Nucleus accumbens (tissue), 56 donors: Measurements from ENCODE around the gene SYT13.

ENCODE experiments used
- DNase-seq, 56 donors: peaks; one replicate each; lab custom pipeline; 2025; lab: John Stamatoyannopoulos, UW

Gene SYT13

DNA sequence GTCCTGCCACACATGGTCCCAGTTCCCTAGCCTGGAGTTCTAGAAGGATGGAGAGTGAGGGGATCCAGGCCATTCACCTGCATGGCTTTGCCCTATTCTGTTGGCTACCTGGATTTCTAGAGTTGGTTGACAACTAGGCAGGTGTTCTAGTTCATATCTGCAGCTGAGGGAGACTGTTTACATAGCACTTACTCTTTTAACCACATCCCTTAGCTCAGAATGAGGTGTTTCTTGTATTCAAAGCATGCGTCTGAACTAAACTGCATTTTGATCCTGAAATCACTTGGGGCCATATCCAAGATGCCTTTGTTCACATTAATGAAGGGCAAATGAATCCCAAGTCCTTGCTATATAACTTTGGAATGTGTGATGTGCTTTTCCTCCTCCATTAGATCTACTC lies 60.9 kb downstream of the SYT13 start:
- no peak for DNase-seq

DNA sequence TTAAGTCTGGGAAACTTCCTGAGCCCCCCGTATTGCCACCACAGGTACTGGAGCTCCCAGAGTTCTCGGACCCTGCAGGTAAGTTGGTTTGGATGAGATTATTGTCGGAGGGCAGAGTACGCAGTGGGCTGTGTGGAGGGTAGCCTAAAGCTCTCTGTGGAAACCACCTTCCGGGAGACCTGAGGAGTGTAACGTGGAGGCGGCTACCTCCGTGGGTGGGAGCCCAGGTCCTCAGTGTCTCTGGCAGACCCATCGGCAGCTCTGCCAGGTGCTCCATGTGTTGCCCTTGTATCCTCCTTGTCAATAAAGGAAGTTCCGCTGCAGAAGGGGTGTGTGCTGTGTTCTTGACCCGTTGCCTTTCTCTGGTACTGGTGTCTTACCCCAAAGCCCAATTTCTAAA lies 61.4 kb downstream of the SYT13 start:
- DNase-seq, result no peak

DNA sequence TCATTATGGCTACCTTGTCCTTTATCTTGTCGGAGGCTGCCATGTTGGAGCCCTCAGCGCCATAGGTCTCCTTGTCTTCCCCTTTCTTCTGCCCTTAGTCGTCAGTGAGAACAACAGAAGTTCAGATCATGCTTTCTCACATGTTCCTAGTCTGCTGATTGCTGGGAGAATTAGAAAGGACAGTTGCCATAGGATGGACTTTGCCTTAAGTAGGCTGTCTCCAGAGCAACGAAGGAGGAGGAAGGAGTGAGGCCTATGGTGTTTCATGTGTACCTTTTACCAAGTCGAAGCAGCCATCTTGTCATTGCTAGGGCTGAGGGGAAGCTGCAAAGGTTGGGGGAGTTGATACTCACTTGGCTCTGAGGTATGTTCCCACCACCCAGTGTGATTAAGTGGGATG lies 62.6 kb downstream of the SYT13 start:
- no peak for DNase-seq

DNA sequence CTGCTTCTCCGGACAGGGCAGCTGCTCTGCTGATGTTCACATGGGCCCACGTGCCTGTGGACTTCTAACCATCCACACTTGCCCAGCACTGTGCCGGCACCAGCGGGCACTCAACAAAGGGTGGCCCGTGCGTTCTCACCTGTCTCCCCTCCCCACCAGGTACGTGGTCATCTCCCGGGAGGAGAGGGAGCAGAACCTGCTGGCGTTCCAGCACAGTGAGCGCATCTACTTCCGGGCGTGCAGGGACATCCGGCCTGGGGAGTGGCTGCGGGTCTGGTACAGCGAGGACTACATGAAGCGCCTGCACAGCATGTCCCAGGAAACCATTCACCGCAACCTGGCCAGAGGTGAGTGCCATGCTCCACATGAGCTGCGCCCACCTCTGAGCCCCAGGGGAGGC lies 66.7 kb downstream of the SYT13 start:
- no peak for DNase-seq

GRCh38 chr11:45218705-45219104 lies 67.4 kb downstream of the SYT13 start:
- DNase-seq, result no peak

DNA sequence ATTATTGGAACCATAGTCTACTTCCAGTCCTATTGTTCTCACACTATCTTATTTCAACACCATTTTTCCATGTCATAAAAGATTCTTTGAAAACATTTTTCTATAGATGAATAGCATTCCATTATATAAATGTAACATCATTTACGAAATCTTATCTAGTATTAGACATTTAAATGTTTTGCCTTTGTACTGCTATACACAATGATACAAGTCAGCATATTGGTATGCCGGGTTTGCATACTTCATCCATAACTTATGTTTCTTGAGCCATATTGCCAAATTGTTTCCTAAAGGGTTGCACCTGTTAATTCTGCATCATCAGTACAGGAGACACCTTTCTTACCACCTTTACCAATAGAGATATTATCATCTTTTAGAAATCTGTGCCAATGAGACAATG lies 68.2 kb downstream of the SYT13 start:
- DNase-seq, result no peak

GRCh38 chr11:45216901-45217300 lies 69.2 kb downstream of the SYT13 start:
- no peak for DNase-seq

DNA sequence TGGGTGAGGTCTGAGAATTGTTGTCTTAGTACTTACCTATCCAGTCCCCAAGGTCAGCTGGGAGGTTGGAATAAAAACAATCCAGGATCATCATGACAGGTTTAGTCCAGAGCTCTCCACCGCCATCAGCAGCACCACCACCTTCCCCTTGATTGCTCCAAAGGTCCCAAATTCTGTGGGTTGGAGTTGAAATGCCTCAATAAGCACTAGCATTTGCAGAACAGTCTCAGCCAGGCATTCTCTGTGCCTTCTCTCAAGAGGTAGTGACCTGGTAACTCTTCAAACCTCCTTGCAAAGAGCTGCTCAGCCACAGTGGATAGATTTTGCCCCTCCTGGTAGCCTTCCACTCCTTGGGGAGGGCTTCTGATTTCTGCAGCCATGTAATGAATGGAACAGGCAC lies 70.1 kb downstream of the SYT13 start:
- no peak for DNase-seq

GRCh38 chr11:45215098-45215865 lies 70.9 kb downstream of the SYT13 start:
- no peak for DNase-seq

- DNase-seq, result no peak
Measured at GRCh38 chr11:45213717-45214116, 72.4 kb downstream of the SYT13 start.

- no peak for DNase-seq
Measured at GRCh38 chr11:45213316-45213665, 72.8 kb downstream of the SYT13 start.

DNA sequence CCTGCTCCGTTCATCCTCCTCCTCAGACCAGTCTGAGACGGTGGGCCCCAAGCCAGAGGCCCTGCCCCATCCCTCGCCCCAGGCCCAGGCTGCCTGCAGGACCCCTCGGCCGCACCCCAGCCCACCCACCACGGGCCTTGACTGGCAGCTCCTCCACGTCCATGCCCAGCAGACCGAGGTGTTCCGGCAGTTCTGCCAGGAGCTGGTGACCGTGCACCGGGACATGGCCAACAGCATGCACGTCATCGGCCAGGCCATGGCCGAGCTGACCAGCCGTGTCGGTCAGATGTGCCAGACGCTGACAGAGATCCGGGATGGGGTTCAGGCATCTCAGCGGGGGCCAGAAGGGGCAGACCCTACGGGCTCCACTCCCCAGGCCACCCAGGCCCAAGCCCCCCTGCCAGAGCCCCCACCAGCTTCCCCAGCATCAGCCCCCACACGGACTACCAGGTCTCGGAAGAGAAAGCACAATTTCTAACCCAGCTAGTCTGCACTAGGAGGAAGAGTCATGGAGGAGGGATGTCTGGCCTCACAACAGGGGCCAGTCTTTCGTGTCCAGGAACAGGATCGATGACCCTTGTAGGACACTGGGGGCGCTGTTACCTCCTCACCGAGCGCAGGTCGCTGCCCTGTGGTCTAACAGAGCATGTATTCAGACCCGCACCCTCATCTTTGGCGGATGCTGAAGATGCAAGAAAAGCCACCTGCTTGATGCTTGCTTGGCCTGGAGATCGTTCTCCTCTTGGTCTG lies 73.4 kb downstream of the SYT13 start:
- no peak for DNase-seq

DNA sequence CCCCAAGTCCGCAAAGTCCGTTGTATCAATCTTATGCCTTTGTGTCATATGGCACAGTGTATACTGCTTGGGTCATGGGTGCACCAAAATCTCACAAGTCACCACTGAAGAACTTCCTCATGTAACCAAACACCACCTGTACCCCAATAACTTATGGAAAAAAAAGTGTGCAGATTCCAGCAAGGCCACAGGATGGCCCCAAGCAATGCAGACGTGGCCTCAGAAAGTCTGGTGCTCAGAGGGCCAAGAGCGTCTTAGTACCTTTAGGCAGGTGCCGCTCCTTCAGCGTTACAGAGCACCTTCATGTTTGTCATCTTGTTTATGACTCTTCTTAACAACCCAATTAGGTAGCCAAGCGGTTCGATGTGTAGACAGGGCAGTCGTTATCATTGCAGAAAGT lies 74.4 kb downstream of the SYT13 start:
- no peak for DNase-seq

- DNase-seq, result no peak
Measured at GRCh38 chr11:45210846-45211245, 75.3 kb downstream of the SYT13 start.

GRCh38 chr11:45209891-45210699 lies 76.0 kb downstream of the SYT13 start:
- DNase-seq, result peak in 49 of 56 donors; percentile 8 to 77 (median 45)

DNA sequence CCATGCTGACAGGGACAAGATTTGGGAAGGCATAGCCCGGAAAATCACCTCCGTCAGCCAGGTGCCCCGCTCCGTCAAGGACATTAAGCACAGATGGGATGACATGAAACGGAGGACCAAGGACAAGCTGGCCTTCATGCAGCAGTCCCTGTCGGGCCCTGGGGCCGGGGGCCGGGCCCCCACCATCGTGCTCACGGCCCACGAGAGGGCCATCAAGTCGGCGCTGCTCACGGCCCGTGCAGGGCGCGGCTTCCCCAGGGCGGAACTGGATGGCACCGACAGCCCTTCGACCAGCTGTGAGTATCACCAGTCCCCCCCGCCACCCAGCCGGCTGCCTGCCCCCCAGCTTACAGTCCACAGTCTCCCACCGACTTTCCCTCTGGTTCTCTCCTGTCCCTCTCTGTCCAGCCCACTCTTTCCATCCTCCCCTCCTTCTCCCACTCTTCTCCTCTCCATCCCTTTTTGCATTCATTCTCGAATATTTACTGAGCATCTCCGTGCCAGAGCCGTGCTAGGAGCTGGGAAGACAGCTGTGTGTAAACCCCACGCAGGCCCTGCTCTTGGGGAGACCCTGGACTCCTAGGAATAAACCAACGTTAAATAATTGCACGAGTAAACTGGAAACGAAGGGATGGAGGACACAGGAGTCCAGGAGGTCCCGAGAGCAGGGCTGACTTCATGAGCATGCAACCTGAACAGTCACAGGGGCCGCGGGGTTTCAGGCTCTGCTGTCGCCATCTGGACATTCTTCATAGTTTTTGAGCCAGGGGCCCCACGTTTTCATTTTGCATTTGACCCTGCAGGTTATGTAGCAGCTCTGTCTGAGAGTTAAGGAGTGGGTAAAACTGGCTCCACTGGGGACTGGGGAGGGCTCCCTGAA lies 76.9 kb downstream of the SYT13 start:
- DNase-seq, result peak in 1 of 56 donors; percentile 2

- no peak for DNase-seq
Measured at GRCh38 chr11:45208135-45208534, 78.0 kb downstream of the SYT13 start.

DNA sequence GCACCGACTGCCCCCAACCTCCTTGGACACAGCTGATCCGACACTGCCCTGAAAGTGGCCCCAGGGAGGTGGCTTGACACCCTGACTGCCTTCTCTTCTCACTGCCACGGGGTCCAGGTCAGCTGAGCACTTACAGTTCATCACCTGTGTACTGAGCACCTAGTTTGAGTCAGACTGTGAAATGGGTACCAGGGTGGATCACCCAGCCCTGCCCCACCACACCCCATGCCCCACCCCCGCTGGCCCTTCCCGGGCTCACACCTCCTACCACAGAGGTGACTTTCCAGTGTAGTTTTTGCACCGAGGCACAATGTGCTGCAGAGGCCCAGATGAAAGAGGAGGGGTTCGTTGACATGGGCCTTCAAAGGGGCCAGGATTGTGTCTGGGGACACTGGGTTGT lies 80.2 kb downstream of the SYT13 start:
- no peak for DNase-seq

GRCh38 chr11:45204761-45205160 lies 81.4 kb downstream of the SYT13 start:
- no peak for DNase-seq

DNA sequence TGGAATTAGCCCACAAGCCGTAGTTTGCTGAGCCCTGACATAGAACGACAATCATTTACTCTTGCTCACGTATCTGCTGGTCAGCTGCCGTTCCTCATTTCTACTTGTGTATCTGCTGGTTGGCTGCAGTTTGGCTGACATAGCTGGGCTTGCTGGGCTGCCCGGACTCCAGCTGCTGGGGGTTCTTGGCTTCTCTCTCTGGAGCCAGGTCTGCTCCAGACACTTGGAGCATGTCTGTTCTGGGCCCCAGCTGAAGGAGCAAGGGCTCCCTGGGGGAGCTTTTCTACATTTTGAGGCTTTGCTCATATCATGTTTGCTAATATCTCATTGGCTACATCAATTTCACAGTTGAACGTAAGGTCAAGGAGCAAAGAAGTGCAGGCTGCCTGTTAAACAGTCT lies 92.4 kb downstream of the SYT13 start:
- peak in 1 of 56 donors; percentile 16 for DNase-seq
